ENCODE data around the gene NFAM1.

NFAM1 gene, protein sequence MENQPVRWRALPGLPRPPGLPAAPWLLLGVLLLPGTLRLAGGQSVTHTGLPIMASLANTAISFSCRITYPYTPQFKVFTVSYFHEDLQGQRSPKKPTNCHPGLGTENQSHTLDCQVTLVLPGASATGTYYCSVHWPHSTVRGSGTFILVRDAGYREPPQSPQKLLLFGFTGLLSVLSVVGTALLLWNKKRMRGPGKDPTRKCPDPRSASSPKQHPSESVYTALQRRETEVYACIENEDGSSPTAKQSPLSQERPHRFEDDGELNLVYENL

DNA sequence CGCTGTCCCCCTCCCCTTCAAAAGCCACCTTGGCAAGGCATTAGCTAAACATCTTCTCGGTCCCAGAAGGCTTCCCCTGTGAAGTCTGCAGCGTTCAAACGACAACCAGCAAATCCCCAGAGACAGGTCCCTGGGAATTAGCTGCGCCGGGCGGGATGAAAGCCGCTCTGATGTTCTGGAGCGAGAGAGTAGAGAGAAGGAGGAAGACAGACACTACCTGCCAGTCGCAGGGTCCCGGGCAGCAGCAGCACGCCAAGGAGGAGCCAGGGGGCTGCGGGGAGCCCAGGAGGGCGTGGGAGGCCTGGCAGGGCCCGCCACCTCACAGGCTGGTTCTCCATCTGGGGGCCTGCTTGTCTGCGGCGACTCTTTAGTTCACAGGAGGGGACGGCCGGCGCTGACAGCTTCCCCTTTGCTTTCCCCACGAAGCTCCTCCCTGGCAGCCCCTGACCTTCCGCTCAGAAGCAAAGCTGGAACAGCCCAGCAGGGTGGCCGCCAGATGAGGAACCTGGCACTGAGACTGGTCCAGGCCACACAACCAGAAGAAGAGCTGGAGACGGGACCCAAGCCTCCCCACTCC is at the start of gene NFAM1:
Gene NFAM1 (minus strand): TSS at position 384 of the 577 bp plus-strand sequence. CDS start 46 bp downstream, at position 338.
- no peak for TF ChIP-seq ZNF274 (IDR thresholded peaks at IDR 0.05; ENCODE audit: low read depth, low read length)
- no peak within 1 kb of the TSS for H3K4me3 ChIP-seq (ENCODE audit: low read length)

DNA sequence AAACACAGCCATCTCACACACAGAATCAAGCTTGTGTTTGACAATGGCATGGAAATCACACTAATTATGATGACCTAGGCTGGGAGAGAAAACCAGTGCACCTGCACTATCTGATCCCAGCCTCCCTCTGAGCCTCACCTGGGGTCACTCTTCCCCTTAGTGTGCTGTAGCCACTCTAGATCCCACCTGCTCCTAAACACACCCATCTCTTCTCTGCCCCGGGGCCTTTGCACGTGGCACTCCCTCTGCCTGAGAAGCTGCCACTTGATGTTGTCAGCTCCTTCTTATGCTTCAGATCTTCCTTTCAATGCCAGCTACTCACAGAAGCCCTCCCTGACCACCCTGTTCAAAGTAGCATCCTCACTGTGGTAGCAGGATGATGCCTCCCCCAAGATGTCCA is 42.9 kb upstream of the NFAM1 start:
- no peak overlapping the region for H3K4me3 ChIP-seq (ENCODE audit: low read length)
- TF ChIP-seq ZNF274 (IDR thresholded peaks at IDR 0.05; ENCODE audit: low read depth, low read length): no peak

- H3K4me3 ChIP-seq (ENCODE audit: low read length): no peak overlapping the region
- TF ChIP-seq ZNF274 (IDR thresholded peaks at IDR 0.05; ENCODE audit: low read depth, low read length): no peak
Measured at GRCh38 chr22:42473484-42474193, 41.4 kb upstream of the NFAM1 start.

DNA sequence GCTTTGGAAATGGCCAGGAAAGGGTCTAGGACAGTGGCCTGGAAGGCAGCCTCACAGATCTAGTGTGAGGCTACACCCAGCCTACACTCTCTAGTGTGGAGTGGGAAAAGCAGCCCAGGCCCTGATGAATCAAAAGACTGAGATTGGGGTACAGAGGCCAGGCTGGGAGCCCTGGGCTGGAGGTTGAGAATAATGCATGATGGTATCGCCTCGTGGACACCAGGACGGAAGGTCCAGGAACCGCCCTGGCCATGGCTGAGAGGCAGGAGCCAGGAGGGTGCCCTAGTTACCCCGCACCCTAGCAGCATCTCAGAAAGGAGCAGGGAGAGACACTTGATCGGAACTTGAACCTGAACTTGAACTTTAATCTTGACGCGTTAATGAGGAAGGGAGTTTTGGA is 40.5 kb upstream of the NFAM1 start:
- no peak for TF ChIP-seq ZNF274 (IDR thresholded peaks at IDR 0.05; ENCODE audit: low read depth, low read length)
- no peak overlapping the region for H3K4me3 ChIP-seq (ENCODE audit: low read length)

GRCh38 chr22:42471441-42471840 is 39.2 kb upstream of the NFAM1 start:
- H3K4me3 ChIP-seq (ENCODE audit: low read length): no peak overlapping the region
- TF ChIP-seq ZNF274 (IDR thresholded peaks at IDR 0.05; ENCODE audit: low read depth, low read length): no peak

GRCh38 chr22:42470366-42471082 is 38.3 kb upstream of the NFAM1 start:
- H3K4me3 ChIP-seq (ENCODE audit: low read length): no peak overlapping the region
- no peak for TF ChIP-seq ZNF274 (IDR thresholded peaks at IDR 0.05; ENCODE audit: low read depth, low read length)

GRCh38 chr22:42468841-42469240 is 36.6 kb upstream of the NFAM1 start:
- no peak for TF ChIP-seq ZNF274 (IDR thresholded peaks at IDR 0.05; ENCODE audit: low read depth, low read length)
- H3K4me3 ChIP-seq (ENCODE audit: low read length): no peak overlapping the region

- no peak for TF ChIP-seq ZNF274 (IDR thresholded peaks at IDR 0.05; ENCODE audit: low read depth, low read length)
- H3K4me3 ChIP-seq (ENCODE audit: low read length): no peak overlapping the region
Measured at GRCh38 chr22:42462016-42462415, 29.8 kb upstream of the NFAM1 start.

- no peak overlapping the region for H3K4me3 ChIP-seq (ENCODE audit: low read length)
- TF ChIP-seq ZNF274 (IDR thresholded peaks at IDR 0.05; ENCODE audit: low read depth, low read length): no peak
Measured at GRCh38 chr22:42461511-42461910, 29.3 kb upstream of the NFAM1 start.

GRCh38 chr22:42459287-42460063 is 27.3 kb upstream of the NFAM1 start:
- TF ChIP-seq ZNF274 (IDR thresholded peaks at IDR 0.05; ENCODE audit: low read depth, low read length): no peak
- no peak overlapping the region for H3K4me3 ChIP-seq (ENCODE audit: low read length)

DNA sequence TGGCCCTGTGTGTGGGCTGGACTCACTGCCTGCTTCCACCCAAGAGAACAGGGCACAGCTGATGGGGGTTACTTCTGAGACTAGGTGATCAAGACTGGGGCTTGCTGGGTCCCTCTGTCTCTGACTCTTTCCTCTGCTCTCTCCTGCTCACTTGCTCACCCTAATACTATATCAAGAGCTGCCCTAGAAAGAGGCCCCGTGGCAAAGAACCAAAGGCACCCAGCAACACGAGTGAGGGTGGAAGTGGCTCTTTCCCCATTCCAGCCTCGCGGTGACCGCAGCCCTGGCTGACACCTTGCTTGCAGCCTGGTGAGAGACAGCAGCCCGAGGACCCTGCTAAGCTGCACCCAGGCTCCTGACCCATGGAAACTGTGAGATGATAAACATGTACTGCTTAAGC is 20.7 kb upstream of the NFAM1 start:
- TF ChIP-seq ZNF274 (IDR thresholded peaks at IDR 0.05; ENCODE audit: low read depth, low read length): no peak
- H3K4me3 ChIP-seq (ENCODE audit: low read length): no peak overlapping the region

- H3K4me3 ChIP-seq (ENCODE audit: low read length): no peak overlapping the region
- TF ChIP-seq ZNF274 (IDR thresholded peaks at IDR 0.05; ENCODE audit: low read depth, low read length): no peak
Measured at GRCh38 chr22:42452456-42452855, 20.3 kb upstream of the NFAM1 start.

DNA sequence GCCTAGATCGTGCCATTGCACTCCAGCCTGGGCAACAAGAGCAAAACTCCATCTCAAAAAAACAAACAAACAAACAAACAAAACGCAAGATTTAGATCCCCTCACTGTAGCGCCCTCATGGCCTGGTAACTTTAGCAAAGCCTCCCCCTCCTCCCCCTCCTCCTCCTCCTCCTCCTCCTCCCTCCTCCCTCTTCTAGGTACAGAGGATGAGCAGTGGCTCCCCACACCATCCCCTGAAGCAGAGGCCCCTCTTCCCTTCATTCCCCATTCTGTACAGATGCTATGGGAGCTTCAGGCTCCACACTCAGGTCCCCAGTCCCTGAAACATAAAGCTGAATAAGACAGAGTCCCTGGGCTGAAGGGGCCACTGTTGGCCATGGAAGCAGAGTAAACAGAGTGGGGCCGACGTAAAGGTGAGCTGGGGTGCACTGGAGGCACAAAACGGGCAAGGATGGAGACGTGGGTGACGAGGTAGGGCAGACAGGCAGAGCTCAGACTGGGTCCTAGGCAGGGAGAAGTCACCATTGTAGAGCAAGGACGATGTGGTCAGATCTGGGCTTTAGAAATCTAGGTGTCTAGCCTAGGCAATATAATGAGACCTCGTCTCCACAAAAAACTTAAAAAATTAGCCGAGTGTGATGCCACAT is 19.4 kb upstream of the NFAM1 start:
- no peak for TF ChIP-seq ZNF274 (IDR thresholded peaks at IDR 0.05; ENCODE audit: low read depth, low read length)
- H3K4me3 ChIP-seq (ENCODE audit: low read length): no peak overlapping the region

Data from GM08714 (cell line).